ENCODE results near the gene PPP1R26.
A peak's percentile ranks its signal among the peaks of the same experiment; 100 is the strongest.
"Not testable (repeated sequence)": the region's sequence is repeated elsewhere in the genome, so short reads cannot be mapped to it uniquely, and the experiment has no call there.

The PPP1R26 gene

GRCh38 chr9:135479469-135480052 lies at the start of gene PPP1R26:
Gene PPP1R26 (plus strand): TSS chr9:135479782. CDS start chr9:135484511, 4,729 bp downstream.
- DNase-seq, result no peak

GRCh38 chr9:135437259-135437658 lies 42.3 kb upstream of the PPP1R26 start:
- no peak for DNase-seq

GRCh38 chr9:135437696-135438095 lies 41.9 kb upstream of the PPP1R26 start:
- DNase-seq, result not testable (repeated sequence)

GRCh38 chr9:135438581-135439232 lies 40.9 kb upstream of the PPP1R26 start:
- DNase-seq, result not testable (repeated sequence)

GRCh38 chr9:135439514-135439913 lies 40.1 kb upstream of the PPP1R26 start:
- not testable (repeated sequence) for DNase-seq

- DNase-seq, result no peak
Observed at GRCh38 chr9:135439916-135440315, 39.7 kb upstream of the PPP1R26 start.

- peak; percentile 58 for DNase-seq
Observed at GRCh38 chr9:135440620-135441019, 39.0 kb upstream of the PPP1R26 start.

- not testable (repeated sequence) for DNase-seq
Observed at GRCh38 chr9:135441105-135442071, 38.2 kb upstream of the PPP1R26 start.

- no peak for DNase-seq
Observed at GRCh38 chr9:135442075-135442474, 37.5 kb upstream of the PPP1R26 start.

GRCh38 chr9:135443797-135444425 lies 35.7 kb upstream of the PPP1R26 start:
- no peak for DNase-seq

- DNase-seq, result no peak
Observed at GRCh38 chr9:135447126-135447525, 32.5 kb upstream of the PPP1R26 start.

- no peak for DNase-seq
Observed at GRCh38 chr9:135448663-135449100, 30.9 kb upstream of the PPP1R26 start.

GRCh38 chr9:135449532-135449931 lies 30.1 kb upstream of the PPP1R26 start:
- not testable (repeated sequence) for DNase-seq

GRCh38 chr9:135450956-135451355 lies 28.6 kb upstream of the PPP1R26 start:
- no peak for DNase-seq

- not testable (repeated sequence) for DNase-seq
Observed at GRCh38 chr9:135451909-135452308, 27.7 kb upstream of the PPP1R26 start.

GRCh38 chr9:135454737-135455136 lies 24.8 kb upstream of the PPP1R26 start:
- DNase-seq, result no peak

GRCh38 chr9:135455401-135456030 lies 24.1 kb upstream of the PPP1R26 start:
- DNase-seq, result no peak

GRCh38 chr9:135456436-135457104 lies 23.0 kb upstream of the PPP1R26 start:
- DNase-seq, result no peak

- DNase-seq, result not testable (repeated sequence)
Observed at GRCh38 chr9:135458478-135458877, 21.1 kb upstream of the PPP1R26 start.

GRCh38 chr9:135461936-135462335 lies 17.6 kb upstream of the PPP1R26 start:
- no peak for DNase-seq

GRCh38 chr9:135463140-135463539 lies 16.4 kb upstream of the PPP1R26 start:
- DNase-seq, result no peak

- DNase-seq, result no peak
Observed at GRCh38 chr9:135464181-135464580, 15.4 kb upstream of the PPP1R26 start.

All from NCI-H82 (cell line).